Subcutaneous adipose tissue (tissue), 4 donors: ENCODE measurements around the gene MYCBP2. TPM values are rescaled to one million over a fixed set of nuclear protein-coding genes. Genes with fewer than 3 reads are reported as not detected.

Experiments
- total RNA-seq, 4 donors: library from RNA; depleted of rRNA; stranded (reverse); fragments of >200 nt; gene quantifications; one replicate each; pipeline ENCODE4 v1.1.0, GENCODE V29; 2016
- TF ChIP-seq, protein P1 (sequence below): fragments of 450-650 bp; IDR thresholded peaks from one replicate; pipeline ENCODE4 v1.5.1; 2016; ENCODE audit warnings: low read depth, mild to moderate bottlenecking, control low read depth, antibody characterized with exemption, moderate library complexity

The MYCBP2 gene
- total RNA-seq, 4 donors from 2014 or later = 316 to 377 (median 343) TPM

DNA sequence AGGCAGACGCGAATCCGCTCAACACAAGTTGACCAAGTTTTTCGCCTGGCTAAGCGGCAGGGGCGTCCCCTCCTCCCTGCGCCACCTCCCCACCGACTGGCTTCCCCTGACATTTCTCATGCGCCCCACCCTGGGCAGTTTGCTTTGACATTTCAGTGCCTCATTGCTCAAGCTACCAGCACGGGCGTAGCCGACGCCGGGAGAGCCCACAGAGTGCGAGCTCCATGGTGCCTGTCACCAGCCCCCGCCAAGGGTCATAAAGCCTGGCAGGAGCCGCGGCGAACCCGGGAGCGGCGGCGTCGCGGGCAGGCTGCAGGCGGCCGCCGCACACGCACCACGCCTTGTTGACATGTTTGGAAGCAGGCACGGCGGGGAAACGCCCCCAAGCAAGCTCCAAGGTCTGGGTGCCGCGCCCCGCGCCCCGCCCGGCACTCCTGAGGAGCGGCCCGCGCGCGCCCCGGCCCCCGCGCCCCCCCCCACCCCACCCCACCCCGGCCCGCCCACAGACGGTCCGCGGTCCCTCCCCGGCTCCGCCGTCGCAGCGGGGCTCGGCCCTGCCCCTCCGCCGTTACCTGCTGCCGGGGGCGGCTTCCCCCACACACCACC, 300.5 kb downstream of the MYCBP2 start:
- TF ChIP-seq, protein P1, sequence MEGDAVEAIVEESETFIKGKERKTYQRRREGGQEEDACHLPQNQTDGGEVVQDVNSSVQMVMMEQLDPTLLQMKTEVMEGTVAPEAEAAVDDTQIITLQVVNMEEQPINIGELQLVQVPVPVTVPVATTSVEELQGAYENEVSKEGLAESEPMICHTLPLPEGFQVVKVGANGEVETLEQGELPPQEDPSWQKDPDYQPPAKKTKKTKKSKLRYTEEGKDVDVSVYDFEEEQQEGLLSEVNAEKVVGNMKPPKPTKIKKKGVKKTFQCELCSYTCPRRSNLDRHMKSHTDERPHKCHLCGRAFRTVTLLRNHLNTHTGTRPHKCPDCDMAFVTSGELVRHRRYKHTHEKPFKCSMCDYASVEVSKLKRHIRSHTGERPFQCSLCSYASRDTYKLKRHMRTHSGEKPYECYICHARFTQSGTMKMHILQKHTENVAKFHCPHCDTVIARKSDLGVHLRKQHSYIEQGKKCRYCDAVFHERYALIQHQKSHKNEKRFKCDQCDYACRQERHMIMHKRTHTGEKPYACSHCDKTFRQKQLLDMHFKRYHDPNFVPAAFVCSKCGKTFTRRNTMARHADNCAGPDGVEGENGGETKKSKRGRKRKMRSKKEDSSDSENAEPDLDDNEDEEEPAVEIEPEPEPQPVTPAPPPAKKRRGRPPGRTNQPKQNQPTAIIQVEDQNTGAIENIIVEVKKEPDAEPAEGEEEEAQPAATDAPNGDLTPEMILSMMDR = no peak

DNA sequence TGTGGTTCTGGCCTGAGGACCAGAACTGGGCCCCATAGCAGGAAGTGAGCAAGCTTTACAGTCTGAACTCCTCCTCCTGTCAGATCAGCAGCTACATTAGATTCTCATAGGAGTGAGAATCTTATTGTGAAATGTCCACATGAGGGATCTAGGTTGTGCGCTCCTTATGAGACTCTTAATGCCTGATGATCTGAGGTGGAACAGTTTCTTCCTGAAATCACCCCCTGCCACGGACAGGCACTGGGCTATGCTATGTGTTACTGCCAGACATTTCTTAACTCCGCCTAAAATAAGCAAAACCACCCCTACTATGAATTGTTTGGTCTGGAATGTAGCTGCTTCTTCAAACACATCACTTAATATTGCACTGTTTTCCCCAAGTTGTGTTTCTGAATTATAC, 304.6 kb downstream of the MYCBP2 start:
- TF ChIP-seq, protein P1 = no peak

GRCh38 chr13:77019756-77020155, 307.1 kb downstream of the MYCBP2 start:
- TF ChIP-seq, protein P1 = no peak

GRCh38 chr13:77016888-77017623, 309.8 kb downstream of the MYCBP2 start:
- TF ChIP-seq, protein P1 = no peak

DNA sequence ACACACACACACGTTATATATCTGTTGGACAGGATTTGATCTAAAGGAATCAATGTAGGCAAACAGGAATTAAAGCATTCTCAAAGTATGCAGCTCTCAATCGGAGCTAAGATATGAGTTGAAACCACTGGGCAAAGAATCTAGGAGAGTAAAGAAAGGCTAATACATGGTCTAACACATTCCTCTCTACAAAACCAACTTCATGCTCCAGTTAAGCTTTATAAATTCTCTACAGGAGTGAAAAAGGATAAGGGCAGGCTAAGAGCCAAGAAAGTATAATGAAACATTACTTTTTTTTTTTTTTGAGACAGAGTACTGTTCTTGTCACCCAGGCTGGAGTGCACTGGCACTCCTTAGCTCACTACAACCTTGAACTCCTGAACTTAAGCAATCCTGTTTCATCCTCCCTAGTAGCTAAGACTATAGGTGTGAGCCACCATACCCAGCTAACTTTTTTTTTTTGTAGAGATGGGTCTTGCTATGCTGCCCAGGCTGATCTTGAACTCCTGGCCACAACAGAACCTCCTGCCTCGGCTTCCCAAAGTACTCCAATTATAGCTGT, 310.6 kb downstream of the MYCBP2 start:
- TF ChIP-seq, protein P1 = no peak

DNA sequence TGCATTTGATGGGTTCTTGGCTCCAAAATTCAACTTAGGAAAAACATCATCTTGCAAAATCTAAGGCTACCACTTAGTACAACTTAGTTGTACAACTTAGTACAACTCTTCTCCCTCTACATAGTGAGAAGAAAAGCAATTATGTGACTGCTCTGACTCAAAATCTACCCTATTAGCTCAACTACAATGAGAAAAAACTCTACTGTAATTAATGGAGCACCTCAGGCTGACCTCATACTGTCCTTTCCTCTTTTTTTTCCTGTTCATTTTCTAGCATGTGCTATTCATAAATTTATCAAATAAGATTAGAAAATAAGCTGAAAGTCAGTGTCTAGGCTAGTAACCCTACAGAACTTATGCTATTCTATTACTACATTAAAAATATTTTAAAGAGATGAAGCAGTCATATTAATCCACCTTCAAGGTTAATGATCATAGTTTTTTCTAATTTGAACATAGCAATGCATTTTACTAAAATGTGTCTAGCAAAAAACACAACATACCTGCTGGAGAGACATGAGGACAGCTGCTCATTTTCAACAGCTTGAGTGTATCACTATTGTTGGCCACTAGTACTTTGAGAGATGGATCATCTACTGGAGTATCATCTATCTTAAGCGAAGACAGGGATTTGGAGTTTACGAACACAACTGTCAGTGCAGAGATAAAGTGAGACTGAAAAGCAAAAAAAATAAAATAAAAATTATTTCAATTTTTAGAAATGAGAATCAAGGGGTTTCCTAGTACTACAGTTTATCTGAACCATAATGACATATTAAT, 311.8 kb downstream of the MYCBP2 start:
- TF ChIP-seq, protein P1 = no peak
